ENCODE results near the gene FAM53B. TPM values are rescaled to one million over a fixed set of nuclear protein-coding genes. Genes with fewer than 3 reads are reported as not detected.

The FAM53B gene
- total RNA-seq, 1 experiment from 2014 or later = 21.4 TPM

- in situ Hi-C loops (cut with HindIII; ENCODE audit: low sequenced_read_pairs) = no loop called here
- DNase-seq (ENCODE audit: low spot score) = no peak
These were observed 116.1 kb downstream of the FAM53B start for GRCh38 chr10:124627866-124628675.

DNA sequence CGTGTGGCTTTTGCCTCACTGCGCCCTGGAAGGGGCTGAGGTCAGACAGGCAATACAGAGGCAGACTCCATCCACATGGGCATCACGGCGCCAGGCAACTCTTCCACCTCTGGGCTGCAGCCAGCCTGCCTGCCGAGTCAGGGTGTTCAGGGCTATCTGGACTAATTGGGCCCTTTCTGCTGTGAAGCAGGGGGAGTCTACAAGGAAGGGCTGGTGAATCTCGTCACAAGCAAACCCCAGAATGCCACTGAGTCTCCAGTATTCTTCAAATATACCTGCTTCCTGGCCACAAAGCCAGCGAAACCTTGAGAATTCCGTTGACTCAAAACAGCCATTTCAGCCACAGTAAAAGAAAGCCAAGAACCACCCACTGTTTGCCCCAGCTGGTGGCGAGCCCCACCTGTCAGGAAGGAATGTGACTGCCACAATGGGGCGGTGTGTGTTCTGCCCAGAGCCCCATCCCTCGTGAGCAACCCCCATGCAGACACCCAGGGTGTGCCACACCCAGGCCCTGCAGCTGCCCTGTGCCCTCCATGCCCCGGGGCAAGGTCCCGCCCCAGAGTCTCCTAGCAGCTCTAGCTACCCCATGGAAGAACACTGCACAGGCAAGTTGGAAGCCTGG, 117.3 kb downstream of the FAM53B start:
- DNase-seq (ENCODE audit: low spot score) = no peak
- in situ Hi-C loops (cut with HindIII; ENCODE audit: low sequenced_read_pairs) = no loop called here

DNA sequence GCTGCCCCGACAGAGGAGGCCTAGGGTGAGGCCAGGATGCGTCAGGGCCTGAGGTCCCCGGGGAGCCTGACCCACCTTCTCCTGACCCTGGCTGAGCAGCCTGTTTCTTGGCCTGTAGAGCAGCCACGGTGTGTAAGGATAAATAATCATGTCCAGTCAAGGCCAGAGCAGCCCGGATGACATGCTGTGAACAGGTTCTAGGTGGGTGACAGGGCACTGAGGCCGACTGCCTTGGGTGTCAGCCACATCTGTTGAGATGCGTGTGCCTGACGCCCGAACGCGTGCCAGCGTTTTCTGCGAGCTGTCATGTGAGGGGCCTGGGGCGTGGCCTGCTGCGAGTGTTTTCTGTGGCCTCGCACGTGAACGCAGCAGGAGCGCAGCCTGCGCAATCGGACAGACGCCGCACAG, 118.3 kb downstream of the FAM53B start:
- in situ Hi-C loops (cut with HindIII; ENCODE audit: low sequenced_read_pairs) = no loop called here
- DNase-seq (ENCODE audit: low spot score) = no peak

DNA sequence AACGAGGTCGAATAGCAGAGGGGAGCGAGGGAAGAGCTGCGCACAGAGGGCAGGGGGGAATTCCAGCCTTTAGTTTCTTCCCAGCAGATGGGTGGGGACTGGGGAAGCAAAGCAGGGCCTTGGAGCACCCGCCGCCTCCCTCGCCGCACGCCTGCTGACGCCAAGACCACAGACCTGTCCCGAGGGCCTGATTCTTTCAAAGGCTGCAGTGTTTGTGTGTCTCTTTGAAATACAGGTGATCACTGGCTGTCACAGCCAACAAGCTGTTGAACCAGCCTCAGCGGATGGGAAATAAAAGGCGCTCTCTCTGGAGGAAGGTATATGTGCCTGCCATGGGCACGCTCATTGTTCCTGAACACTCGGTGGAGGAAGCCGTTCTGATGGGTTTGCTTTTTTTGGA, 119.3 kb downstream of the FAM53B start:
- DNase-seq (ENCODE audit: low spot score) = no peak
- in situ Hi-C loops (cut with HindIII; ENCODE audit: low sequenced_read_pairs) = no loop called here

DNA sequence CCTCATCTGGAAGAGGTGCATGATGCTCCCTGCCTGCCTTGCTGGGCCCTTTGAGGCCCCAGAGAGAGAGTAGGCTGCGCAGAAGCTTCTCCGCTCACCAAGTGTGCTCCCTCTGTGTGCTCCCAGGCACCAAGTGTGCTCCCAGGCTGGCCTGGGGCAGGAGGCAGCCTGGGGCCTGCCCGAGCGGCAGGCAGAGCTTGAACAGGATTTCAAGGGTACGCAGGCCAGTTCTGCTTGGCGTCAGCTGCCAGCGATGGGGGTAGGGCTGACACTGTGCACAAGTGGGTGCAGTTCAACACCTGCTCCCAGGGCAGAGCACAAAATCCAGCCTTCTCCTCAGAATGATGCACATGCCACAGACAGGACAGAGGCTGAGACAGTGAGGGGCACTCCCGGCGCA, 119.7 kb downstream of the FAM53B start:
- no peak for DNase-seq (ENCODE audit: low spot score)
- in situ Hi-C loops (cut with HindIII; ENCODE audit: low sequenced_read_pairs) = no loop called here

DNA sequence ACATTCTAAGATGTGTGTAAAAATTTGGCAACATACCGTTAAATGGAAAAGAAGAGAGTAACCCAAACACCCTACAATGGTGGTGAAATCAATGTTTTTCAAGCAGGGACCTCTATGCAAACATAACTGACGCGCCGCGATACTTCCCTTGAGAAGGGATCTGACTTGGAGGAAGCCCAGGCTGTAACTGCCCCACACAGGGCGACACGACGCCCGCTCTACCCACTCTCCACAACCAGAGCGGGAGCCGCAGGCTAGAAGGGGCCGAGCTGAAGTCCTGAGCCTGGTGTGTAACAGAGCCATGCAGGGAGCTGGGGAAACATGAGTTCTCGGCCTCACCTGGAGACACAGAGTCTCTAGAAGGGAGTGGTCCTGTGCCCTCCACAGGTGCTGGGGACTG, 120.2 kb downstream of the FAM53B start:
- in situ Hi-C loops (cut with HindIII; ENCODE audit: low sequenced_read_pairs) = no loop called here
- DNase-seq (ENCODE audit: low spot score) = no peak

- no peak for DNase-seq (ENCODE audit: low spot score)
- in situ Hi-C loops (cut with HindIII; ENCODE audit: low sequenced_read_pairs) = no loop called here
These were observed 121.2 kb downstream of the FAM53B start for GRCh38 chr10:124622866-124623536.

- in situ Hi-C loops (cut with HindIII; ENCODE audit: low sequenced_read_pairs) = no loop called here
- DNase-seq (ENCODE audit: low spot score) = peak; percentile 57
These were observed 122.0 kb downstream of the FAM53B start for GRCh38 chr10:124622158-124622557.

- DNase-seq (ENCODE audit: low spot score) = peak; percentile 83
- in situ Hi-C loops (cut with HindIII; ENCODE audit: low sequenced_read_pairs) = no loop called here
These were observed 122.5 kb downstream of the FAM53B start for GRCh38 chr10:124621637-124622036.

- no peak for DNase-seq (ENCODE audit: low spot score)
- in situ Hi-C loops (cut with HindIII; ENCODE audit: low sequenced_read_pairs) = no loop called here
These were observed 124.2 kb downstream of the FAM53B start for GRCh38 chr10:124619802-124620490.

DNA sequence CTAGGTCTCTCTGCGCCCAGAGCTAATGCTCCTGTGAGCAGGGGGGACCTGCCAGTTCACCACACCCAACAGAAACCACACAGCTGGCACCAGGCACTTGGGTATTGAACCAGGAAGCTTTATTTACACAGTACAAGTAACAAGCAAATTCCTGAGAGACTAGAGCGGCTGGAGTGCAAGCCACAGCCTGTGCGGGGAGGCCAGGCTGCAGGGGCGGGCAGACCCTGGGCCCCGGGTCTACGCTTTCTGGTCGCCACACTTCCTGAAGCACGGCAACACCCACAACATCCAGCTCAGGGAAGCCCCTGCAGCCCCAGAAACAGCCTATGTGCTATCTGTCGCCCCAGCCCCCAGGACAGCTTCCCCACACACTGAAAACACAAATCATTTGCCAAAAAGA, 125.0 kb downstream of the FAM53B start:
- in situ Hi-C loops (cut with HindIII; ENCODE audit: low sequenced_read_pairs) = no loop called here
- DNase-seq (ENCODE audit: low spot score) = no peak

- in situ Hi-C loops (cut with HindIII; ENCODE audit: low sequenced_read_pairs) = no loop called here
- no peak for DNase-seq (ENCODE audit: low spot score)
These were observed 125.6 kb downstream of the FAM53B start for GRCh38 chr10:124618470-124619073.

DNA sequence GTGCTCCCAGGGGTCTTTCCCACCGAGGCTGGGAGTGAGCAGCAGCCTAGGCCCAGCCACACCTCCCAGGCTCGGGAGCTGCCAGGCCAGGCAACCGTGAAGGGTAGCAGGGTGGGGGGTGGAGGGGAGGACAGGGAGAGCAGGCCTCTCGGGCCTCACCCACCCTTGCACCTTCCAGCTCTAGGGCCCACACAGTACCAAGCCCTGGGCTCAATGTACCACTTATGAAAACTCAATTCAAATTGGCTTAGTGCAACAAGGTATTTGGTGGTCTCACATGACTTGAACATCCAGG, 127.4 kb downstream of the FAM53B start:
- in situ Hi-C loops (cut with HindIII; ENCODE audit: low sequenced_read_pairs) = no loop called here
- DNase-seq (ENCODE audit: low spot score) = no peak

DNA sequence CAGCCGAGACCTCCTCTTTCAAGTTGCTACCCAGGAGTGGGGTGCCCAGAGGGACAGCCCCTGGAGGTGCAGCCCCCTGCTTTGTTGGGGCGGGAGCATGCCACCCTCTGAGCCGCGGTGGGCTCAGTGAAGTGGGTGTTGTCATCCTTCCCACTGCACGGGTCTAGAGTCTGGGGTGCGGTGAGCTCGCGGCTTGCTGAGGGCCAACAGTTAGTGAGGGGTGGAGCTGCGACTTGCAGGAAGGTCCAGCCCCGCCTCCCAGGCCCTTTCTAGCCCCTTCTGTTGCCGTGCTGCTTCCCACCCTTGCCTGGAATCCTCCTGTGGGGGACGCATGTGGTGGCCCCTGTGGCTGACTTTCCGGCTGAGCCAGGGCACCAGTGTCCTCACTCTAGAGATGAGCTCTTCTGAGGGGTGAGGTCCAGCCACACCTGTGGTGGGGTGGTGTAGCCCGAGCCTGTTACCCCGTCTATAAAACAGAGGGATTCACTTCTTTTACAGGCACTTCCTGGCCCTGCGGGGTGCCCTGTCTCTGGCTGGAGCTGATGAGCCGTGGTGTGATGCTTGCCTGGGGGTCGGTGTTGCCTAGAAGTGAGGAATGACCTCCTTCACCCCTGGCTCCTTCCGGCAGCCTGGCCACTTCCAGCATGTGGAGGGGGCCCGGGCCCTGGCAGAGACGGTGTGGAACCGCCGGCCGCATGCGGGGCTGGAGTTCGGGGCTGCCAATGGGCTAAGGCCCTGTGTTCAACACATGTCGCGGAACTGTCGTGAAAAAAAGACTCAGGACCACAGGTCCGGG, 127.9 kb downstream of the FAM53B start:
- in situ Hi-C loops (cut with HindIII; ENCODE audit: low sequenced_read_pairs) = no loop called here
- DNase-seq (ENCODE audit: low spot score) = no peak

DNA sequence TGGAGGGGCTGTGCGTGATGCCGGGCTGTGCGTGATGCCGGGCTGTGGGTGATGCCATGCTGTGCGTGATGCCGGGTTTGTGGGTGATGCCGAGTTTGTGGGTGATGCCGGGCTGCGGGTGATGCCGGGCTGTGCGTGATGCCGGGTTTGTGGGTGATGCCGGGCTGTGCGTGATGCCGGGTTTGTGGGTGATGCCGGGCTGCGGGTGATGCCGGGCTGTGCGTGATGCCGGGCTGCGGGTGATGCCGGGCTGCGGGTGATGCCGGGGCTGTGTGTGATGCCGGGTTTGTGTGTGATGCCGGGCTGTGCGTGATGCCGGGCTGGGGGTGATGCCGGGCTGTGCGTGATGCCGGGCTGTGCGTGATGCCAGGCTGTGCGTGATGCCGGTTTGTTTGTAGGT, 128.9 kb downstream of the FAM53B start:
- no peak for DNase-seq (ENCODE audit: low spot score)
- in situ Hi-C loops (cut with HindIII; ENCODE audit: low sequenced_read_pairs) = no loop called here

GRCh38 chr10:124614003-124614659, 130.0 kb downstream of the FAM53B start:
- no peak for DNase-seq (ENCODE audit: low spot score)
- in situ Hi-C loops (cut with HindIII; ENCODE audit: low sequenced_read_pairs) = no loop called here

DNA sequence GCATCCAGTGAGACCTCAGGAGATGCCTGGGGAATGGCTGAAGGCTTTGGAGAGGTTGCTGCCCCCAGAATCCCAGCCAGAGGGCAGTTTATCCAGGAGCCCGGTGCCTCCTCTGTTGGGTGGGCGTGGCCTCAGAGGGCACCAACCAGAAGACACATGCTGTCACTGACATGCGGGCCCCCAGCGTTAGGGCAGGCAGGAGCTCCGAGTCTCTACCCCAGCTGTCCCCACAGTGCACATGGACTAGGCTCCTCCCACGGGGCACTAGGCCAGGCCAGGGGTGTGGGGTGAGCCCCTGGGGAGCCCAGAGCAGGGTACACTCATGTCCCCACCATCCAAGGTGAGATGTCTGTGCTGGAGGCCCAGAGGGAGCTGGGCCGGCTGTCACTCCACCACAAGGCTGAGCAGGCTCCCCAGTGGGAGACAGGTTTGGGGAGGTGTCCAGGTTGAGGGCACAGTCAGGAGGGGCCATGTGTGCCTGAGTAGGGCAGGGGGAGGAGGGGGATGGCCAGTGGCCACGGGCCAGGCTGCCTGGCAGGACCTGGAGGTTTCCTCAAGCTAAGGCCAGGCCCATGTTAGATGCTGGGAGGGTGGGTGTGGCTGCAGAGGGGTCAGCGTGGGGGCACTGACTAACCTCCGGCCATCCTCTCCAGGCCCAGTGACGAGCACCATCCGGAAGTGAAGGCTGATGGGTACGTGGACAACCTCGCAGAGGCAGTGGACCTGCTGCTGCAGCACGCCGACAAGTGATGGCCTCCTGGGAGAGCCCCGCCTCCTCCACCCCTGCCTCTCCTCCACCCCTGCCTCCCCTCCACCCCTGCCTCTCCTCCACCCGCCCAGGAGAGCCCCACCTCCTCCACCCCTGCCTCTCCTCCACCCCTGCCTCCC, 131.3 kb downstream of the FAM53B start:
- DNase-seq (ENCODE audit: low spot score) = no peak
- in situ Hi-C loops (cut with HindIII; ENCODE audit: low sequenced_read_pairs) = no loop called here

Data from G401 (cell line).